ENCODE results near the gene CCDC14. TPM values are rescaled to one million over a fixed set of nuclear protein-coding genes. Genes with fewer than 3 reads are reported as not detected.

CCDC14 gene
- total and polyA plus RNA-seq, 2 experiments from 2014 or later: 23.2 to 39.0 TPM

DNA sequence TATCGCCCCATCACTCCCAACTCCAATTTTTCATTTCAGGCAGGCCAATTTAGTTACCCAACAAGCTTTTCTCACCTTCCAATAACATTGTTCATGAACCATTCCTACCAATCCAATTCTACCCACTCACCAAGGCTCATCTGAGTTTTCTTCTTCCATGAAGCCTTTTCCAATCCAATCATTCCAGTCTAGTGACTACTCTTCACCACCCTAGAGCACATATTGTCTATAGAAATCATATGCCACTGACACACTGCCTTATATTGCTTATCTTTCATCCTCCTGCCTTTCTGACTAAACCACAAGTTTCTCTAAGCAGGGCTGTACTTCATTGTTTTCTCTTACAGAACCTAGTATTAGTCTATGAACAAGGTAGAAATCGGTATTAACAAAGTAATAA is 11.4 kb downstream of the CCDC14 start:
- Histone ChIP-seq H3F3A (ENCODE audit: insufficient read depth) (peaks cover 43% of the 10 kb centered on the region), H3K9ac (no peak overlapping the region), H3K79me2 (ENCODE audit: insufficient read depth) (no peaks in the 10 kb centered on the region), H3K36me3 (ENCODE audit: low read depth) (peaks cover 35% of the 10 kb centered on the region), H3K4me1 (ENCODE audit: insufficient read depth) (peaks cover 44% of the 10 kb centered on the region), H2AFZ (no peak overlapping the region; the same call in 1 of the 2 replicates), H4K20me1 (ENCODE audit: insufficient read depth) (no peaks in the 10 kb centered on the region), H3K4me3 (peak overlapping the region; percentile 5; the same call in 1 of the 2 replicates), H3K9me3 (ENCODE audit: low read depth) (no peaks in the 10 kb centered on the region), H3K4me2 (ENCODE audit: unreplicated experiment) (peak overlapping the region; percentile 62), H3K9me2 (ENCODE audit: insufficient read depth) (no peaks in the 10 kb centered on the region), H3K27ac (peak overlapping the region; percentile 55), H3K27me3 (replicated peaks; ENCODE audit: insufficient read depth) (no peaks in the 10 kb centered on the region)
- in situ Hi-C loops (cut with MboI): no loop called here
- no peak for TF ChIP-seq EZH2phosphoT487 (IDR thresholded peaks at IDR 0.05; ENCODE audit: insufficient read depth, low read depth)
- DNase-seq: peak; percentile 84
- WGBS, 2 experiments (ENCODE audit: low coverage in 1 of 2, low lambda C conversion rate in 2 of 2, missing lambda C conversion rate in 2 of 2): 58 to 62% methylated on average over 2 of the region's 2 CpGs

DNA sequence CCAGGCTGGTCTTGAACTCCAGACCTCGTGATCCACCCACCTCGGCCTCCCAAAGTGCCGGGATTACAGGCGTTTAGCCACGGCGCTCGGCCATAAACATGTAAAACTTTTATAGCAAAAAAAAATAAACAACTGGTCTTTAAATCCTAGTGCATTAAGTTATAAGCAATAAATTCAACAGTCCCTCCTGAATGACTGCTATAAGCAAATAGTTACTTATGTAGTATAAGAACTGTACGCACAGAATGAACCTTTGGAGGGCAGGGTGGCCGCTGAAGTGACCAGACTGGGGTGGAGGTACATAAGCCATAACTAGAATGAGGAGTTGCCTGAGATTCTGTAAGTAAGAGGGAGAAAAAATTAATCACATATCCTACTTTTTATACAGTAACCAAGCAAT is 12.6 kb downstream of the CCDC14 start:
- WGBS, 2 experiments (ENCODE audit: low coverage in 1 of 2, low lambda C conversion rate in 2 of 2, missing lambda C conversion rate in 2 of 2): 97 to 99% methylated on average over 9 of the region's 9 CpGs
- H3F3A ChIP-seq (ENCODE audit: insufficient read depth): peaks cover 43% of the 10 kb centered on the region
- no peak overlapping the region for H3K27ac ChIP-seq
- H3K9me2 ChIP-seq (ENCODE audit: insufficient read depth): no peaks in the 10 kb centered on the region
- H3K79me2 ChIP-seq (ENCODE audit: insufficient read depth): no peaks in the 10 kb centered on the region
- no peaks in the 10 kb centered on the region for H3K9me3 ChIP-seq (ENCODE audit: low read depth)
- no peaks in the 10 kb centered on the region for H3K27me3 ChIP-seq (replicated peaks; ENCODE audit: insufficient read depth)
- H3K9ac ChIP-seq: no peak overlapping the region
- no peak overlapping the region for H3K4me3 ChIP-seq
- peaks cover 35% of the 10 kb centered on the region for H3K36me3 ChIP-seq (ENCODE audit: low read depth)
- in situ Hi-C loops (cut with MboI): no loop called here
- DNase-seq: no peak
- no peak overlapping the region for H3K4me2 ChIP-seq (ENCODE audit: unreplicated experiment)
- peaks cover 44% of the 10 kb centered on the region for H3K4me1 ChIP-seq (ENCODE audit: insufficient read depth)
- H4K20me1 ChIP-seq (ENCODE audit: insufficient read depth): no peaks in the 10 kb centered on the region
- no peak overlapping the region for H2AFZ ChIP-seq
- TF ChIP-seq EZH2 (IDR thresholded peaks at IDR 0.05; ENCODE audit: insufficient read depth, poor library complexity, severe bottlenecking): no peak
- TF ChIP-seq EZH2phosphoT487 (IDR thresholded peaks at IDR 0.05; ENCODE audit: insufficient read depth, low read depth): no peak

DNA sequence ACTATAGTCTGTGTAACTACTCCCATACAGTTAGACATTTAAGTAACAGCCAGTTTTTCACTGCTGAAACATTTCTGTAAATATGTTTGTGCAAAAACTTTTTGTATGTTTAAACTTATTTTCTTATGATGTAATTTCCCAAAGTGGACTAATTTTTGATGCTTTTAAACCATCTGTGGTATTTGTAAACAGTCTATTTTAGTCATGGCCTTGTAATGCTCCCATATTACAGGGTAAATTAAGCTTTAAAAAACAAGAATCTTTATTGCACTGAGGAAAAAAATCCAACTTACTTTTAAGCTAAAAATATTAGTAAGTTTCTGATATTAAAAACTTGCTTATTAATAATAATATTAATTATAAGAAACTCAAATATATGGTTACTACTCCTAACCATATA is 13.5 kb downstream of the CCDC14 start:
- no peaks in the 10 kb centered on the region for H3K79me2 ChIP-seq (ENCODE audit: insufficient read depth)
- peaks cover 37% of the 10 kb centered on the region for H3F3A ChIP-seq (ENCODE audit: insufficient read depth)
- H3K9me3 ChIP-seq (ENCODE audit: low read depth): no peaks in the 10 kb centered on the region
- no peak for TF ChIP-seq EZH2 (IDR thresholded peaks at IDR 0.05; ENCODE audit: insufficient read depth, poor library complexity, severe bottlenecking)
- TF ChIP-seq EZH2phosphoT487 (IDR thresholded peaks at IDR 0.05; ENCODE audit: insufficient read depth, low read depth): no peak
- H3K4me1 ChIP-seq (ENCODE audit: insufficient read depth): peaks cover 42% of the 10 kb centered on the region
- in situ Hi-C loops (cut with MboI): no loop called here
- H3K4me3 ChIP-seq: no peak overlapping the region
- no peak overlapping the region for H2AFZ ChIP-seq
- DNase-seq: peak; percentile 24
- no peaks in the 10 kb centered on the region for H3K9me2 ChIP-seq (ENCODE audit: insufficient read depth)
- H4K20me1 ChIP-seq (ENCODE audit: insufficient read depth): no peaks in the 10 kb centered on the region
- no peak overlapping the region for H3K9ac ChIP-seq
- H3K36me3 ChIP-seq (ENCODE audit: low read depth): peaks cover 34% of the 10 kb centered on the region
- no peak overlapping the region for H3K27ac ChIP-seq
- H3K27me3 ChIP-seq (replicated peaks; ENCODE audit: insufficient read depth): no peaks in the 10 kb centered on the region
- no peak overlapping the region for H3K4me2 ChIP-seq (ENCODE audit: unreplicated experiment)

- no peak overlapping the region for H3K4me3 ChIP-seq
- 10 to 31% methylated on average over 1 of the region's 1 CpG for WGBS, 2 experiments (ENCODE audit: low coverage in 1 of 2, low lambda C conversion rate in 2 of 2, missing lambda C conversion rate in 2 of 2)
- no peaks in the 10 kb centered on the region for H3K9me2 ChIP-seq (ENCODE audit: insufficient read depth)
- no peak overlapping the region for H3K9ac ChIP-seq
- no peaks in the 10 kb centered on the region for H3K9me3 ChIP-seq (ENCODE audit: low read depth)
- no peak for DNase-seq
- in situ Hi-C loops (cut with MboI): no loop called here
- H3K27ac ChIP-seq: no peak overlapping the region
- no peaks in the 10 kb centered on the region for H3K79me2 ChIP-seq (ENCODE audit: insufficient read depth)
- no peaks in the 10 kb centered on the region for H4K20me1 ChIP-seq (ENCODE audit: insufficient read depth)
- H3K4me2 ChIP-seq (ENCODE audit: unreplicated experiment): no peak overlapping the region
- H3K36me3 ChIP-seq (ENCODE audit: low read depth): peaks cover 49% of the 10 kb centered on the region
- peaks cover 8% of the 10 kb centered on the region; the same call in 1 of the 2 replicates for H3F3A ChIP-seq (ENCODE audit: insufficient read depth)
- H3K27me3 ChIP-seq (replicated peaks; ENCODE audit: insufficient read depth): no peaks in the 10 kb centered on the region
- no peak overlapping the region for H2AFZ ChIP-seq
- H3K4me1 ChIP-seq (ENCODE audit: insufficient read depth): no peaks in the 10 kb centered on the region
- TF ChIP-seq EZH2 (IDR thresholded peaks at IDR 0.05; ENCODE audit: insufficient read depth, poor library complexity, severe bottlenecking) (no peak), EZH2phosphoT487 (IDR thresholded peaks at IDR 0.05; ENCODE audit: insufficient read depth, low read depth) (no peak)
These were observed 19.5 kb downstream of the CCDC14 start for GRCh38 chr3:123941542-123941941.

DNA sequence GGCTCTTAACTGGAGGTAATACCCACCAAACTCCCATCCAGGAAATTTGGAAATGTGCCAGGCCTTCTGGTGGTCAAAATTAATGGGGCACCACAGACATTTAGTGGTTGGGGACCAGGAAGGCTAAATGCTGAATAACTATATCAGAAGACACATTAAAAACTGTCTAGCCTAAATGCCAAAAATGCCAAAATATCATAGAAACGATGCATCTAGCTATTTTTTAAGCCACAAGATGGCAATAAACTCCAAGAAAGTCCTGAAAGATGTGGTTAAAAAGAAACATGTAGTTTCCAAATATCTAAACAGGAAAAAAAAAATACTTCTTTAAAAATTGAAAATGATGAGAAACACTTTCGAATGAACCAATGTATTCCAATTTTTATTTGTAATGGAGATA is 19.9 kb downstream of the CCDC14 start:
- no peaks in the 10 kb centered on the region for H3K9me2 ChIP-seq (ENCODE audit: insufficient read depth)
- TF ChIP-seq EZH2 (IDR thresholded peaks at IDR 0.05; ENCODE audit: insufficient read depth, poor library complexity, severe bottlenecking): no peak
- TF ChIP-seq EZH2phosphoT487 (IDR thresholded peaks at IDR 0.05; ENCODE audit: insufficient read depth, low read depth): no peak
- DNase-seq: peak; percentile 52
- no peak overlapping the region for H2AFZ ChIP-seq
- peaks cover 47% of the 10 kb centered on the region for H3K36me3 ChIP-seq (ENCODE audit: low read depth)
- no peak overlapping the region for H3K4me3 ChIP-seq
- no peaks in the 10 kb centered on the region for H3K27me3 ChIP-seq (replicated peaks; ENCODE audit: insufficient read depth)
- H3K79me2 ChIP-seq (ENCODE audit: insufficient read depth): no peaks in the 10 kb centered on the region
- no peak overlapping the region for H3K9ac ChIP-seq
- no peaks in the 10 kb centered on the region for H4K20me1 ChIP-seq (ENCODE audit: insufficient read depth)
- no peak overlapping the region for H3K4me2 ChIP-seq (ENCODE audit: unreplicated experiment)
- H3F3A ChIP-seq (ENCODE audit: insufficient read depth): peaks cover 8% of the 10 kb centered on the region; the same call in 1 of the 2 replicates
- no peak overlapping the region for H3K27ac ChIP-seq
- H3K9me3 ChIP-seq (ENCODE audit: low read depth): no peaks in the 10 kb centered on the region
- in situ Hi-C loops (cut with MboI): no loop called here
- WGBS, 2 experiments (ENCODE audit: low coverage in 1 of 2, low lambda C conversion rate in 2 of 2, missing lambda C conversion rate in 2 of 2): 26 to 29% methylated on average over 2 of the region's 2 CpGs
- no peaks in the 10 kb centered on the region for H3K4me1 ChIP-seq (ENCODE audit: insufficient read depth)

Data from GM23248 (cell line).